ENCODE results near the gene VAT1L.

VAT1L gene

GRCh38 chr16:77871932-77872331, 83.6 kb downstream of the VAT1L start:
- H3K14ac ChIP-seq (ENCODE audit: low read length), result no peak overlapping the region
- H2BK12ac ChIP-seq (ENCODE audit: low read length), result no peak overlapping the region
- H3K23ac ChIP-seq (ENCODE audit: low read depth, low read length, poor library complexity), result no peak overlapping the region
- no peak overlapping the region for H2BK15ac ChIP-seq (ENCODE audit: low read length)
- H3K4me3 ChIP-seq (ENCODE audit: low read length in 2 of 2), result no peak overlapping the region
- peaks cover 8 to 10% of the 10 kb centered on the region in 2 donors for H3K4me1 ChIP-seq (ENCODE audit: control insufficient read depth in 2 of 2, insufficient read depth in 1 of 2, low read depth in 1 of 2, low read length in 2 of 2)
- H3K36me3 ChIP-seq (replicated peaks in 1 of 2; ENCODE audit: control insufficient read depth in 2 of 2, insufficient read depth in 2 of 2, low read length in 2 of 2), result no peaks in the 10 kb centered on the region
- no peak overlapping the region for H3K27ac ChIP-seq (replicated peaks; ENCODE audit: low read length)
- no peak overlapping the region for H3K4ac ChIP-seq (ENCODE audit: low read length)
- no peak overlapping the region for H2BK5ac ChIP-seq (ENCODE audit: low read length)
- H3K27me3 ChIP-seq (ENCODE audit: control insufficient read depth in 3 of 3, insufficient read depth in 3 of 3, low read depth in 1 of 3, low read length in 3 of 3), result no peaks in the 10 kb centered on the region
- WGBS, 2 donors (ENCODE audit: extremely low coverage in 2 of 2, insufficient read length in 2 of 2, insufficient replicate concordance in 1 of 2), result no CpG with 5 or more reads among the region's 1 CpG
- no peak overlapping the region for H4K91ac ChIP-seq (ENCODE audit: low read depth, low read length, poor library complexity)
- H3K9ac ChIP-seq (ENCODE audit: low read depth, low read length, poor library complexity), result no peak overlapping the region
- no peak overlapping the region for H2BK120ac ChIP-seq (ENCODE audit: low read depth, low read length)
- H3K79me1 ChIP-seq (ENCODE audit: low read depth, low read length), result no peaks in the 10 kb centered on the region
- no peaks in the 10 kb centered on the region for H3K9me3 ChIP-seq (replicated peaks in 1 of 2; ENCODE audit: control insufficient read depth in 2 of 2, insufficient read depth in 1 of 2, low read depth in 1 of 2, low read length in 2 of 2)
- H2AFZ ChIP-seq (ENCODE audit: low read length), result no peak overlapping the region
- DNase-seq (ENCODE audit: low spot score), result no peak
- H2AK5ac ChIP-seq (ENCODE audit: low read depth, low read length), result no peak overlapping the region
- H4K8ac ChIP-seq (ENCODE audit: low read depth, low read length), result no peak overlapping the region
- H3K18ac ChIP-seq (ENCODE audit: low read length), result no peak overlapping the region
- H3K4me2 ChIP-seq (ENCODE audit: insufficient read depth, low read length, poor library complexity, severe bottlenecking), result no peak overlapping the region

- no peak overlapping the region for H3K9ac ChIP-seq (ENCODE audit: low read depth, low read length, poor library complexity)
- no peak for DNase-seq (ENCODE audit: low spot score)
- no CpG with 5 or more reads among the region's 3 CpGs for WGBS, 2 donors (ENCODE audit: extremely low coverage in 2 of 2, insufficient read length in 2 of 2, insufficient replicate concordance in 1 of 2)
- H3K9me3 ChIP-seq (replicated peaks in 1 of 2; ENCODE audit: control insufficient read depth in 2 of 2, insufficient read depth in 1 of 2, low read depth in 1 of 2, low read length in 2 of 2), result no peaks in the 10 kb centered on the region
- no peak overlapping the region for H3K23ac ChIP-seq (ENCODE audit: low read depth, low read length, poor library complexity)
- no peaks in the 10 kb centered on the region for H3K79me1 ChIP-seq (ENCODE audit: low read depth, low read length)
- no peak overlapping the region for H4K91ac ChIP-seq (ENCODE audit: low read depth, low read length, poor library complexity)
- no peak overlapping the region for H2BK15ac ChIP-seq (ENCODE audit: low read length)
- no peak overlapping the region for H3K4ac ChIP-seq (ENCODE audit: low read length)
- H3K27ac ChIP-seq (replicated peaks; ENCODE audit: low read length), result no peak overlapping the region
- no peak overlapping the region for H4K8ac ChIP-seq (ENCODE audit: low read depth, low read length)
- H3K14ac ChIP-seq (ENCODE audit: low read length), result no peak overlapping the region
- H2BK120ac ChIP-seq (ENCODE audit: low read depth, low read length), result no peak overlapping the region
- H2BK5ac ChIP-seq (ENCODE audit: low read length), result no peak overlapping the region
- H3K4me2 ChIP-seq (ENCODE audit: insufficient read depth, low read length, poor library complexity, severe bottlenecking), result no peak overlapping the region
- H3K18ac ChIP-seq (ENCODE audit: low read length), result no peak overlapping the region
- peaks cover 8 to 10% of the 10 kb centered on the region in 2 donors for H3K4me1 ChIP-seq (ENCODE audit: control insufficient read depth in 2 of 2, insufficient read depth in 1 of 2, low read depth in 1 of 2, low read length in 2 of 2)
- H3K27me3 ChIP-seq (ENCODE audit: control insufficient read depth in 3 of 3, insufficient read depth in 3 of 3, low read depth in 1 of 3, low read length in 3 of 3), result no peaks in the 10 kb centered on the region
- H3K4me3 ChIP-seq (ENCODE audit: low read length in 2 of 2), result no peak overlapping the region
- no peak overlapping the region for H2AK5ac ChIP-seq (ENCODE audit: low read depth, low read length)
- no peak overlapping the region for H2BK12ac ChIP-seq (ENCODE audit: low read length)
- H3K36me3 ChIP-seq (replicated peaks in 1 of 2; ENCODE audit: control insufficient read depth in 2 of 2, insufficient read depth in 2 of 2, low read length in 2 of 2), result no peaks in the 10 kb centered on the region
- H2AFZ ChIP-seq (ENCODE audit: low read length), result no peak overlapping the region
These were observed 84.7 kb downstream of the VAT1L start for GRCh38 chr16:77873066-77873465.

GRCh38 chr16:77874347-77874746, 86.0 kb downstream of the VAT1L start:
- DNase-seq (ENCODE audit: low spot score), result no peak
- no peak overlapping the region for H3K27ac ChIP-seq (replicated peaks; ENCODE audit: low read length)
- no peak overlapping the region for H3K4me2 ChIP-seq (ENCODE audit: insufficient read depth, low read length, poor library complexity, severe bottlenecking)
- no peak overlapping the region for H2BK12ac ChIP-seq (ENCODE audit: low read length)
- no peaks in the 10 kb centered on the region for H3K36me3 ChIP-seq (replicated peaks in 1 of 2; ENCODE audit: control insufficient read depth in 2 of 2, insufficient read depth in 2 of 2, low read length in 2 of 2)
- no peak overlapping the region for H2BK120ac ChIP-seq (ENCODE audit: low read depth, low read length)
- no peak overlapping the region for H2BK15ac ChIP-seq (ENCODE audit: low read length)
- no peak overlapping the region for H3K4me3 ChIP-seq (ENCODE audit: low read length in 2 of 2)
- H3K14ac ChIP-seq (ENCODE audit: low read length), result no peak overlapping the region
- H2BK5ac ChIP-seq (ENCODE audit: low read length), result no peak overlapping the region
- no peaks in the 10 kb centered on the region for H3K9me3 ChIP-seq (replicated peaks in 1 of 2; ENCODE audit: control insufficient read depth in 2 of 2, insufficient read depth in 1 of 2, low read depth in 1 of 2, low read length in 2 of 2)
- H3K4ac ChIP-seq (ENCODE audit: low read length), result no peak overlapping the region
- H4K91ac ChIP-seq (ENCODE audit: low read depth, low read length, poor library complexity), result no peak overlapping the region
- H4K8ac ChIP-seq (ENCODE audit: low read depth, low read length), result peak overlapping the region; percentile 43
- H3K79me1 ChIP-seq (ENCODE audit: low read depth, low read length), result no peaks in the 10 kb centered on the region
- no peak overlapping the region for H3K23ac ChIP-seq (ENCODE audit: low read depth, low read length, poor library complexity)
- no peaks in the 10 kb centered on the region for H3K27me3 ChIP-seq (ENCODE audit: control insufficient read depth in 3 of 3, insufficient read depth in 3 of 3, low read depth in 1 of 3, low read length in 3 of 3)
- H3K4me1 ChIP-seq (ENCODE audit: control insufficient read depth in 2 of 2, insufficient read depth in 1 of 2, low read depth in 1 of 2, low read length in 2 of 2), result peaks cover 6 to 8% of the 10 kb centered on the region in 2 donors
- no peak overlapping the region for H2AK5ac ChIP-seq (ENCODE audit: low read depth, low read length)
- H3K18ac ChIP-seq (ENCODE audit: low read length), result no peak overlapping the region
- H2AFZ ChIP-seq (ENCODE audit: low read length), result no peak overlapping the region
- no CpG with 5 or more reads among the region's 1 CpG for WGBS, 2 donors (ENCODE audit: extremely low coverage in 2 of 2, insufficient read length in 2 of 2, insufficient replicate concordance in 1 of 2)
- H3K9ac ChIP-seq (ENCODE audit: low read depth, low read length, poor library complexity), result no peak overlapping the region

GRCh38 chr16:77876776-77877175, 88.4 kb downstream of the VAT1L start:
- Histone ChIP-seq H2BK15ac (ENCODE audit: low read length) (no peak overlapping the region), H3K9me3 (replicated peaks in 1 of 2; ENCODE audit: control insufficient read depth in 2 of 2, insufficient read depth in 1 of 2, low read depth in 1 of 2, low read length in 2 of 2) (no peaks in the 10 kb centered on the region)
- no CpG with 5 or more reads among the region's 2 CpGs for WGBS, 2 donors (ENCODE audit: extremely low coverage in 2 of 2, insufficient read length in 2 of 2, insufficient replicate concordance in 1 of 2)

More at GRCh38 chr16:77876776-77877175, 88.4 kb downstream of the VAT1L start:
- Histone ChIP-seq H2AK5ac (ENCODE audit: low read depth, low read length) (no peak overlapping the region), H2BK5ac (ENCODE audit: low read length) (no peak overlapping the region), H3K9ac (ENCODE audit: low read depth, low read length, poor library complexity) (no peak overlapping the region), H3K4me1 (ENCODE audit: control insufficient read depth in 2 of 2, insufficient read depth in 1 of 2, low read depth in 1 of 2, low read length in 2 of 2) (peaks cover 1% of the 10 kb centered on the region in 2 donors), H3K23ac (ENCODE audit: low read depth, low read length, poor library complexity) (no peak overlapping the region), H3K18ac (ENCODE audit: low read length) (no peak overlapping the region), H3K27ac (replicated peaks; ENCODE audit: low read length) (no peak overlapping the region), H2AFZ (ENCODE audit: low read length) (no peak overlapping the region), H3K4me2 (ENCODE audit: insufficient read depth, low read length, poor library complexity, severe bottlenecking) (no peak overlapping the region), H3K79me1 (ENCODE audit: low read depth, low read length) (no peaks in the 10 kb centered on the region), H2BK12ac (ENCODE audit: low read length) (no peak overlapping the region), H3K4me3 (ENCODE audit: low read length in 2 of 2) (no peak overlapping the region), H3K14ac (ENCODE audit: low read length) (no peak overlapping the region), H3K36me3 (replicated peaks in 1 of 2; ENCODE audit: control insufficient read depth in 2 of 2, insufficient read depth in 2 of 2, low read length in 2 of 2) (peaks cover 2% of the 10 kb centered on the region in 2 donors), H4K91ac (ENCODE audit: low read depth, low read length, poor library complexity) (no peak overlapping the region), H3K4ac (ENCODE audit: low read length) (no peak overlapping the region), H3K27me3 (ENCODE audit: control insufficient read depth in 3 of 3, insufficient read depth in 3 of 3, low read depth in 1 of 3, low read length in 3 of 3) (no peaks in the 10 kb centered on the region), H2BK120ac (ENCODE audit: low read depth, low read length) (no peak overlapping the region), H4K8ac (ENCODE audit: low read depth, low read length) (no peak overlapping the region)
- no peak for DNase-seq (ENCODE audit: low spot score)
